Neural progenitor cell (in vitro differentiated cells): ENCODE results near the gene SNRPF.

Experiments used
- EZH2 ChIP-seq: fragments of 200-600 bp; sonication (generic); IDR thresholded peaks from 2 replicates; pipeline ENCODE4 v1.6.1; 2017; ENCODE audit warnings: antibody characterized with exemption, mild to moderate bottlenecking, moderate library complexity
- EZH2phosphoT487 ChIP-seq: fragments of 200-600 bp; sonication (generic); IDR thresholded peaks from 2 replicates; pipeline ENCODE4 v1.6.1; 2017; ENCODE audit warnings: antibody characterized with exemption
- TF ChIP-seq, protein P1 (sequence below): fragments of 200-600 bp; sonication (generic); IDR thresholded peaks from 2 replicates; pipeline ENCODE4 v1.5.1; 2017; ENCODE audit warnings: antibody characterized with exemption, mild to moderate bottlenecking

DNA sequence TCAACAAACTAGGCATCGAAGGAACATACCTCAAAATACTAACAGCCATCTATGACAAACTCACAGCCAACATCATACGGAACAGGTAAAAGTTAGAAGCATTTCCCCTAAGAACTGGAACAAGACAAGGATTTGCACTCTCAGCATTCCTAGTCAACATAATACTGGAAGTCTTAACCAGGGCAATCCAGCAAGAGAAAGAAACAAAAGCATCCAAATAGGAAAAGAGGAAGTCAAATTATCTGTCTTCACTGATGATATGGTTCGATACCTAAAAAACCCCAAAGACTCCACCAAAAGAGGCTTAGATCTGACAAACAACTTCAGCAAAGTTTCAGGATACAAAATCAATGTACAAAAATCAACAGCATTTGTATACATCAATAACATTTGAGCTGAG, 51.1 kb downstream of the SNRPF start:
- TF ChIP-seq, protein P1, sequence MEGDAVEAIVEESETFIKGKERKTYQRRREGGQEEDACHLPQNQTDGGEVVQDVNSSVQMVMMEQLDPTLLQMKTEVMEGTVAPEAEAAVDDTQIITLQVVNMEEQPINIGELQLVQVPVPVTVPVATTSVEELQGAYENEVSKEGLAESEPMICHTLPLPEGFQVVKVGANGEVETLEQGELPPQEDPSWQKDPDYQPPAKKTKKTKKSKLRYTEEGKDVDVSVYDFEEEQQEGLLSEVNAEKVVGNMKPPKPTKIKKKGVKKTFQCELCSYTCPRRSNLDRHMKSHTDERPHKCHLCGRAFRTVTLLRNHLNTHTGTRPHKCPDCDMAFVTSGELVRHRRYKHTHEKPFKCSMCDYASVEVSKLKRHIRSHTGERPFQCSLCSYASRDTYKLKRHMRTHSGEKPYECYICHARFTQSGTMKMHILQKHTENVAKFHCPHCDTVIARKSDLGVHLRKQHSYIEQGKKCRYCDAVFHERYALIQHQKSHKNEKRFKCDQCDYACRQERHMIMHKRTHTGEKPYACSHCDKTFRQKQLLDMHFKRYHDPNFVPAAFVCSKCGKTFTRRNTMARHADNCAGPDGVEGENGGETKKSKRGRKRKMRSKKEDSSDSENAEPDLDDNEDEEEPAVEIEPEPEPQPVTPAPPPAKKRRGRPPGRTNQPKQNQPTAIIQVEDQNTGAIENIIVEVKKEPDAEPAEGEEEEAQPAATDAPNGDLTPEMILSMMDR: no peak
- TF ChIP-seq EZH2 (no peak), EZH2phosphoT487 (no peak)
